ENCODE data around the gene PTGS1.

GRCh38 chr9:122392714-122393113, 21.9 kb downstream of the PTGS1 start:
- TF ChIP-seq CTCF (IDR thresholded peaks at IDR 0.05) = no peak
- TF ChIP-seq EZH2 (IDR thresholded peaks at IDR 0.05) = no peak
- TF ChIP-seq EZH2phosphoT487 (IDR thresholded peaks at IDR 0.05) = no peak

Data from neural progenitor cell (in vitro differentiated cells).